ENCODE results near the gene PTH1R.

The PTH1R gene

GRCh38 chr3:46877406-46878125 is at the start of gene PTH1R:
PTH1R (plus strand) TSS chr3:46877721; CDS start chr3:46883560, 5,839 bp downstream.
- H3K9me3 ChIP-seq (ENCODE audit: control insufficient read depth, low read length): no peaks in the 10 kb centered on the region
- H3K4me3 ChIP-seq (ENCODE audit: low read length): no peak within 1 kb of the TSS
- H3K27me3 ChIP-seq (ENCODE audit: control insufficient read depth, insufficient read depth, low read length): peaks cover 26% of the 10 kb centered on the region
- H3K4me1 ChIP-seq (ENCODE audit: control insufficient read depth, insufficient read depth, low read length): no peaks in the 10 kb centered on the region
- H3K36me3 ChIP-seq (ENCODE audit: control insufficient read depth, insufficient read depth, low read length): no peaks in the 10 kb centered on the region
- no peak within 1 kb of the TSS for H3K9ac ChIP-seq (ENCODE audit: low read length)

- no peaks in the 10 kb centered on the region for H3K4me1 ChIP-seq (ENCODE audit: control insufficient read depth, insufficient read depth, low read length)
- no peaks in the 10 kb centered on the region for H3K36me3 ChIP-seq (ENCODE audit: control insufficient read depth, insufficient read depth, low read length)
- no peak overlapping the region for H3K4me3 ChIP-seq (ENCODE audit: low read length)
- no peak overlapping the region for H3K9ac ChIP-seq (ENCODE audit: low read length)
- H3K27me3 ChIP-seq (ENCODE audit: control insufficient read depth, insufficient read depth, low read length): no peaks in the 10 kb centered on the region
- no peaks in the 10 kb centered on the region for H3K9me3 ChIP-seq (ENCODE audit: control insufficient read depth, low read length)
Measured at GRCh38 chr3:46829699-46830208, 47.8 kb upstream of the PTH1R start.

GRCh38 chr3:46830801-46831200 is 46.7 kb upstream of the PTH1R start:
- Histone ChIP-seq H3K36me3 (ENCODE audit: control insufficient read depth, insufficient read depth, low read length) (no peaks in the 10 kb centered on the region), H3K4me3 (ENCODE audit: low read length) (no peak overlapping the region), H3K9me3 (ENCODE audit: control insufficient read depth, low read length) (no peaks in the 10 kb centered on the region), H3K4me1 (ENCODE audit: control insufficient read depth, insufficient read depth, low read length) (no peaks in the 10 kb centered on the region), H3K27me3 (ENCODE audit: control insufficient read depth, insufficient read depth, low read length) (no peaks in the 10 kb centered on the region), H3K9ac (ENCODE audit: low read length) (no peak overlapping the region)

GRCh38 chr3:46831316-46831715 is 46.2 kb upstream of the PTH1R start:
- no peaks in the 10 kb centered on the region for H3K27me3 ChIP-seq (ENCODE audit: control insufficient read depth, insufficient read depth, low read length)
- no peak overlapping the region for H3K4me3 ChIP-seq (ENCODE audit: low read length)
- H3K9me3 ChIP-seq (ENCODE audit: control insufficient read depth, low read length): no peaks in the 10 kb centered on the region
- H3K9ac ChIP-seq (ENCODE audit: low read length): no peak overlapping the region
- no peaks in the 10 kb centered on the region for H3K4me1 ChIP-seq (ENCODE audit: control insufficient read depth, insufficient read depth, low read length)
- no peaks in the 10 kb centered on the region for H3K36me3 ChIP-seq (ENCODE audit: control insufficient read depth, insufficient read depth, low read length)

GRCh38 chr3:46831841-46832240 is 45.7 kb upstream of the PTH1R start:
- Histone ChIP-seq H3K4me1 (ENCODE audit: control insufficient read depth, insufficient read depth, low read length) (no peaks in the 10 kb centered on the region), H3K4me3 (ENCODE audit: low read length) (no peak overlapping the region), H3K27me3 (ENCODE audit: control insufficient read depth, insufficient read depth, low read length) (no peaks in the 10 kb centered on the region), H3K36me3 (ENCODE audit: control insufficient read depth, insufficient read depth, low read length) (no peaks in the 10 kb centered on the region), H3K9me3 (ENCODE audit: control insufficient read depth, low read length) (no peaks in the 10 kb centered on the region), H3K9ac (ENCODE audit: low read length) (no peak overlapping the region)

GRCh38 chr3:46833346-46834300 is 43.9 kb upstream of the PTH1R start:
- no peaks in the 10 kb centered on the region for H3K27me3 ChIP-seq (ENCODE audit: control insufficient read depth, insufficient read depth, low read length)
- no peak overlapping the region for H3K9ac ChIP-seq (ENCODE audit: low read length)
- no peaks in the 10 kb centered on the region for H3K9me3 ChIP-seq (ENCODE audit: control insufficient read depth, low read length)
- no peaks in the 10 kb centered on the region for H3K36me3 ChIP-seq (ENCODE audit: control insufficient read depth, insufficient read depth, low read length)
- H3K4me3 ChIP-seq (ENCODE audit: low read length): no peak overlapping the region
- H3K4me1 ChIP-seq (ENCODE audit: control insufficient read depth, insufficient read depth, low read length): no peaks in the 10 kb centered on the region

- H3K9me3 ChIP-seq (ENCODE audit: control insufficient read depth, low read length): no peaks in the 10 kb centered on the region
- no peaks in the 10 kb centered on the region for H3K36me3 ChIP-seq (ENCODE audit: control insufficient read depth, insufficient read depth, low read length)
Measured at GRCh38 chr3:46835054-46835453, 42.5 kb upstream of the PTH1R start.

GRCh38 chr3:46835491-46835890 is 42.0 kb upstream of the PTH1R start:
- Histone ChIP-seq H3K4me1 (ENCODE audit: control insufficient read depth, insufficient read depth, low read length) (no peaks in the 10 kb centered on the region), H3K4me3 (ENCODE audit: low read length) (no peak overlapping the region), H3K36me3 (ENCODE audit: control insufficient read depth, insufficient read depth, low read length) (no peaks in the 10 kb centered on the region), H3K9me3 (ENCODE audit: control insufficient read depth, low read length) (no peaks in the 10 kb centered on the region), H3K27me3 (ENCODE audit: control insufficient read depth, insufficient read depth, low read length) (no peaks in the 10 kb centered on the region), H3K9ac (ENCODE audit: low read length) (no peak overlapping the region)

More at GRCh38 chr3:46835054-46835453, 42.5 kb upstream of the PTH1R start:
- H3K9ac ChIP-seq (ENCODE audit: low read length): no peak overlapping the region
- H3K27me3 ChIP-seq (ENCODE audit: control insufficient read depth, insufficient read depth, low read length): no peaks in the 10 kb centered on the region
- no peaks in the 10 kb centered on the region for H3K4me1 ChIP-seq (ENCODE audit: control insufficient read depth, insufficient read depth, low read length)
- no peak overlapping the region for H3K4me3 ChIP-seq (ENCODE audit: low read length)

- Histone ChIP-seq H3K36me3 (ENCODE audit: control insufficient read depth, insufficient read depth, low read length) (no peaks in the 10 kb centered on the region), H3K4me3 (ENCODE audit: low read length) (no peak overlapping the region), H3K9me3 (ENCODE audit: control insufficient read depth, low read length) (no peaks in the 10 kb centered on the region), H3K9ac (ENCODE audit: low read length) (no peak overlapping the region), H3K27me3 (ENCODE audit: control insufficient read depth, insufficient read depth, low read length) (no peaks in the 10 kb centered on the region), H3K4me1 (ENCODE audit: control insufficient read depth, insufficient read depth, low read length) (no peaks in the 10 kb centered on the region)
Measured at GRCh38 chr3:46838301-46838700, 39.2 kb upstream of the PTH1R start.

- Histone ChIP-seq H3K9me3 (ENCODE audit: control insufficient read depth, low read length) (no peaks in the 10 kb centered on the region), H3K4me1 (ENCODE audit: control insufficient read depth, insufficient read depth, low read length) (peaks cover 3% of the 10 kb centered on the region)
Measured at GRCh38 chr3:46840491-46840890, 37.0 kb upstream of the PTH1R start.

GRCh38 chr3:46843508-46843907 is 34.0 kb upstream of the PTH1R start:
- Histone ChIP-seq H3K4me3 (ENCODE audit: low read length) (no peak overlapping the region), H3K9ac (ENCODE audit: low read length) (no peak overlapping the region), H3K9me3 (ENCODE audit: control insufficient read depth, low read length) (no peaks in the 10 kb centered on the region), H3K4me1 (ENCODE audit: control insufficient read depth, insufficient read depth, low read length) (peaks cover 13% of the 10 kb centered on the region), H3K27me3 (ENCODE audit: control insufficient read depth, insufficient read depth, low read length) (peaks cover 15% of the 10 kb centered on the region), H3K36me3 (ENCODE audit: control insufficient read depth, insufficient read depth, low read length) (no peaks in the 10 kb centered on the region)

More at GRCh38 chr3:46840491-46840890, 37.0 kb upstream of the PTH1R start:
- peaks cover 7% of the 10 kb centered on the region for H3K27me3 ChIP-seq (ENCODE audit: control insufficient read depth, insufficient read depth, low read length)
- H3K36me3 ChIP-seq (ENCODE audit: control insufficient read depth, insufficient read depth, low read length): no peaks in the 10 kb centered on the region
- no peak overlapping the region for H3K9ac ChIP-seq (ENCODE audit: low read length)
- no peak overlapping the region for H3K4me3 ChIP-seq (ENCODE audit: low read length)

- Histone ChIP-seq H3K9me3 (ENCODE audit: control insufficient read depth, low read length) (no peaks in the 10 kb centered on the region), H3K36me3 (ENCODE audit: control insufficient read depth, insufficient read depth, low read length) (no peaks in the 10 kb centered on the region), H3K4me3 (ENCODE audit: low read length) (no peak overlapping the region), H3K9ac (ENCODE audit: low read length) (no peak overlapping the region), H3K4me1 (ENCODE audit: control insufficient read depth, insufficient read depth, low read length) (peaks cover 13% of the 10 kb centered on the region), H3K27me3 (ENCODE audit: control insufficient read depth, insufficient read depth, low read length) (peaks cover 15% of the 10 kb centered on the region)
Measured at GRCh38 chr3:46844397-46844796, 33.1 kb upstream of the PTH1R start.

Data from mucosa of stomach (tissue), 1 donor.